IMR-90 (cell line): ENCODE measurements around the gene NEMF. TPM values are rescaled to one million over a fixed set of nuclear protein-coding genes. Genes with fewer than 3 reads are reported as not detected.
"Not testable (repeated sequence)": the region's sequence is repeated elsewhere in the genome, so short reads cannot be mapped to it uniquely, and the experiment has no call there.

Experiments used
- ATAC-seq: fragments of 200-7000 bp; cut with Tn5 transposase; 2 replicates; pipeline ENCODE4 v1.9.1; 2020; ENCODE audit warnings: low read depth, mild to moderate bottlenecking, moderate library complexity
- BruUV-seq: library from RNA; stranded (reverse); fragments of 400-500 nt; replicated peaks from 2 replicates; lab custom pipeline; 2021; lab: Mats Ljungman, UMichigan
- CTCF ChIA-PET: fragments of 300-600 bp; formaldehyde crosslinking; extraction: SDS; loops from one replicate; lab custom pipeline; 2021; ENCODE audit warnings: antibody characterized with exemption; lab: Yijun Ruan, JAX
- POLR2A ChIA-PET: fragments of 300-600 bp; sonication (Branson Sonifier 250); formaldehyde crosslinking; loops from one replicate; lab custom pipeline; 2022; ENCODE audit warnings: antibody characterized with exemption; ENCODE audit not compliant: unreplicated experiment; lab: Charles Lee
- DNase-seq: peaks from one replicate; pipeline ENCODE4 v3.0.0; 2013
- H2AFZ ChIP-seq: replicated peaks from 2 replicates; pipeline ENCODE3; 2013; ENCODE audit warnings: low read length, mild to moderate bottlenecking; ENCODE audit not compliant: poor library complexity
- H2AK5ac ChIP-seq: 2 replicates; pipeline ENCODE4 v1.6.1; 2013; ENCODE audit warnings: low read depth, low read length, inconsistent platforms
- H2AK9ac ChIP-seq: replicated peaks from 2 replicates; pipeline ENCODE3; 2013; ENCODE audit warnings: mild to moderate bottlenecking, low read depth, low read length, moderate library complexity; ENCODE audit not compliant: poor library complexity
- H2BK120ac ChIP-seq: 2 replicates; pipeline ENCODE4 v1.6.1; 2013; ENCODE audit warnings: low read depth, low read length, inconsistent platforms
- H2BK15ac ChIP-seq: 3 replicates; pipeline ENCODE4 v1.6.1; 2013; ENCODE audit warnings: low read depth, low read length, inconsistent platforms
- H2BK20ac ChIP-seq: 2 replicates; pipeline ENCODE4 v1.6.1; 2013; ENCODE audit warnings: low read depth, mild to moderate bottlenecking, inconsistent platforms, low read length, moderate library complexity
- H2BK5ac ChIP-seq: 2 replicates; pipeline ENCODE4 v1.6.1; 2013; ENCODE audit warnings: mild to moderate bottlenecking, low read depth, low read length, inconsistent platforms; ENCODE audit not compliant: poor library complexity, severe bottlenecking
- H3K14ac ChIP-seq: replicated peaks from 2 replicates; pipeline ENCODE4 v1.6.1; 2013; ENCODE audit warnings: low read depth, low read length, inconsistent platforms
- H3K18ac ChIP-seq: 2 replicates; pipeline ENCODE4 v1.6.1; 2013; ENCODE audit warnings: low read depth, low read length, control low read depth
- H3K23ac ChIP-seq: 2 replicates; pipeline ENCODE4 v1.6.1; 2013; ENCODE audit warnings: low read depth, low read length, inconsistent platforms
- H3K27ac ChIP-seq: 2 replicates; pipeline ENCODE4 v1.5.1; 2013; ENCODE audit warnings: mild to moderate bottlenecking, control low read depth, low read length; ENCODE audit not compliant: insufficient read depth
- H3K27me3 ChIP-seq: 2 replicates; pipeline ENCODE4 v1.6.1; 2013; ENCODE audit warnings: low read length; ENCODE audit not compliant: control insufficient read depth, insufficient read depth
- H3K36me3 ChIP-seq: 2 replicates; pipeline ENCODE4 v1.6.1; 2013; ENCODE audit warnings: low read length, mixed read lengths; ENCODE audit not compliant: control insufficient read depth, insufficient read depth
- H3K4ac ChIP-seq: 2 replicates; pipeline ENCODE4 v1.6.1; 2013; ENCODE audit warnings: low read depth, low read length, inconsistent platforms
- H3K4me1 ChIP-seq: 2 replicates; pipeline ENCODE4 v1.6.1; 2013; ENCODE audit warnings: low read length, mixed read lengths; ENCODE audit not compliant: control insufficient read depth, insufficient read depth
- H3K4me2 ChIP-seq: 2 replicates; pipeline ENCODE4 v1.6.1; 2013; ENCODE audit warnings: low read depth, mild to moderate bottlenecking, control low read depth, low read length, moderate library complexity
- H3K4me3 ChIP-seq: 2 replicates; pipeline ENCODE4 v1.5.1; 2013; ENCODE audit warnings: low read depth, mild to moderate bottlenecking, control low read depth, low read length, moderate library complexity; ENCODE audit not compliant: insufficient read depth
- H3K56ac ChIP-seq: 2 replicates; pipeline ENCODE4 v1.6.1; 2013; ENCODE audit warnings: low read length, inconsistent platforms; ENCODE audit not compliant: insufficient read depth; ENCODE audit errors: extremely low read depth
- H3K79me1 ChIP-seq, 2 experiments: 2 replicates each; pipeline ENCODE4 v1.6.1; 2013; ENCODE audit warnings: low read length in 2 of 2, inconsistent platforms in 1 of 2, low read depth in 1 of 2
- H3K9ac ChIP-seq: 2 replicates; pipeline ENCODE4 v1.6.1; 2013; ENCODE audit warnings: low read depth, low read length, control low read depth
- H3K9me1 ChIP-seq: 2 replicates; pipeline ENCODE4 v1.6.1; 2013; ENCODE audit warnings: low read length, inconsistent platforms; ENCODE audit not compliant: insufficient read depth
- H3K9me3 ChIP-seq: 2 replicates; pipeline ENCODE4 v1.6.1; 2013; ENCODE audit warnings: low read length; ENCODE audit not compliant: control insufficient read depth, insufficient read depth
- H4K20me1 ChIP-seq: 2 replicates; pipeline ENCODE4 v1.6.1; 2013; ENCODE audit warnings: low read length, inconsistent platforms; ENCODE audit not compliant: insufficient read depth
- H4K5ac ChIP-seq: 2 replicates; pipeline ENCODE4 v1.6.1; 2013; ENCODE audit warnings: mild to moderate bottlenecking, low read depth, low read length, control low read depth
- H4K8ac ChIP-seq, 2 experiments: 2 replicates each; pipeline ENCODE4 v1.6.1; 2013; ENCODE audit warnings: low read depth in 2 of 2, low read length in 2 of 2, control low read depth in 1 of 2, inconsistent platforms in 1 of 2
- H4K91ac ChIP-seq: 2 replicates; pipeline ENCODE4 v1.6.1; 2013; ENCODE audit warnings: low read depth, low read length, inconsistent platforms; ENCODE audit not compliant: insufficient read depth
- BHLHE40 ChIP-seq: fragments of 150-350 bp; IDR thresholded peaks from 2 replicates; pipeline ENCODE4 v1.6.1; 2016; ENCODE audit warnings: mild to moderate bottlenecking, low read depth, low read length
- CEBPB ChIP-seq: IDR thresholded peaks from 2 replicates; pipeline ENCODE4 v1.6.1; 2012; ENCODE audit warnings: low read depth, low read length, improper control_type of control experiment
- MXI1 ChIP-seq: IDR thresholded peaks from 2 replicates; pipeline ENCODE4 v1.6.1; 2012; ENCODE audit warnings: low read depth, mild to moderate bottlenecking, low read length, moderate library complexity, borderline replicate concordance
- NFE2L2 ChIP-seq: fragments of 150-350 bp; IDR thresholded peaks from 2 replicates; pipeline ENCODE4 v1.6.1; 2016; ENCODE audit warnings: low read depth, mild to moderate bottlenecking, low read length
- RAD21 ChIP-seq: IDR thresholded peaks from 2 replicates; pipeline ENCODE4 v1.6.1; 2012; ENCODE audit warnings: low read length, improper control_type of control experiment
- RCOR1 ChIP-seq: IDR thresholded peaks from 2 replicates; pipeline ENCODE4 v1.6.1; 2012; ENCODE audit warnings: mild to moderate bottlenecking, low read length, improper control_type of control experiment; ENCODE audit not compliant: insufficient replicate concordance
- RFX5 ChIP-seq: IDR thresholded peaks from 2 replicates; pipeline ENCODE4 v1.8.0; 2012; ENCODE audit warnings: low read depth, mild to moderate bottlenecking, low read length, moderate library complexity
- WGBS, 2 experiments: methylation state at CpG; one replicate each; pipeline versions ENCODE4 v1.1.5 to v1.1.7; 2013; ENCODE audit warnings: missing lambda C conversion rate in 2 of 2; ENCODE audit not compliant: insufficient read length in 1 of 2; ENCODE audit errors: extremely low coverage in 2 of 2; 5-methylcytosine and 5-hydroxymethylcytosine counted together
- dilution Hi-C: fragments of 300-500 bp; cut with HindIII; formaldehyde crosslinking; loops from one replicate; pipeline ENCODE4 v1.14.3; 2018; ENCODE audit warnings: low sequenced_read_pairs; ENCODE audit not compliant: unreplicated experiment
- in situ Hi-C: fragments of 300-500 bp; cut with MboI; formaldehyde crosslinking; loops from 3 replicates; pipeline ENCODE4 v1.14.3; 2019; ENCODE audit warnings: low sequenced_read_pairs, inconsistent platforms, mixed read lengths
- intact Hi-C: fragments of 100-400 bp; cut with micrococcal nuclease; formaldehyde crosslinking; loops from 2 replicates; pipeline ENCODE4 v1.10.0; 2022
- polyA plus RNA-seq, 3 experiments: library from polyadenylated mRNA; depleted of rRNA; stranded (reverse); fragments of >200 nt; gene quantifications; 2 replicates each; pipeline ENCODE4 v1.2.3, GENCODE V29; 2012; ENCODE audit warnings: low replicate concordance in 1 of 3
- total RNA-seq: library from RNA; depleted of rRNA; stranded (reverse); fragments of >200 nt; gene quantifications from 2 replicates; pipeline ENCODE4 v1.2.3, GENCODE V29; 2012
- TF ChIP-seq, protein P1 (sequence below): fragments of 150-350 bp; IDR thresholded peaks from 2 replicates; pipeline ENCODE4 v1.6.1; 2017; ENCODE audit warnings: mild to moderate bottlenecking, antibody characterized with exemption, low read length, low read depth

The NEMF gene
- total and polyA plus RNA-seq, 2 of the 4 experiments (the other 2 are of a cell fraction): 19.5 to 30.5 TPM

- no peak overlapping the region for H3K4ac ChIP-seq
- no peak overlapping the region for H2BK120ac ChIP-seq
- no peak overlapping the region for H3K4me3 ChIP-seq
- no peak overlapping the region for H4K5ac ChIP-seq
- H2AFZ ChIP-seq: no peak overlapping the region
- no peaks in the 10 kb centered on the region for H3K4me1 ChIP-seq
- H2AK5ac ChIP-seq: no peak overlapping the region
- H4K91ac ChIP-seq: no peak overlapping the region
- no peaks in the 10 kb centered on the region for H3K27me3 ChIP-seq
- BruUV-seq: no TSS peak
- H3K9me3 ChIP-seq: no peaks in the 10 kb centered on the region
- no peak overlapping the region for H3K56ac ChIP-seq
- no peak overlapping the region for H3K4me2 ChIP-seq
- ChIA-PET CTCF (no interaction called here), POLR2A (no interaction called here)
- no peak overlapping the region for H3K23ac ChIP-seq
- no peak overlapping the region for H2BK5ac ChIP-seq
- no peak for TF ChIP-seq BHLHE40
- TF ChIP-seq, protein P1, sequence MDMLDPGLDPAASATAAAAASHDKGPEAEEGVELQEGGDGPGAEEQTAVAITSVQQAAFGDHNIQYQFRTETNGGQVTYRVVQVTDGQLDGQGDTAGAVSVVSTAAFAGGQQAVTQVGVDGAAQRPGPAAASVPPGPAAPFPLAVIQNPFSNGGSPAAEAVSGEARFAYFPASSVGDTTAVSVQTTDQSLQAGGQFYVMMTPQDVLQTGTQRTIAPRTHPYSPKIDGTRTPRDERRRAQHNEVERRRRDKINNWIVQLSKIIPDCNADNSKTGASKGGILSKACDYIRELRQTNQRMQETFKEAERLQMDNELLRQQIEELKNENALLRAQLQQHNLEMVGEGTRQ: no peak
- no peak for TF ChIP-seq MXI1
- no peak for TF ChIP-seq RCOR1
- no peak for TF ChIP-seq RFX5
- TF ChIP-seq CEBPB: no peak
- no peak for TF ChIP-seq RAD21
- no peak for TF ChIP-seq NFE2L2
- no peak overlapping the region for H3K9ac ChIP-seq
- H4K20me1 ChIP-seq: no peaks in the 10 kb centered on the region
- H3K79me1 ChIP-seq: no peaks in the 10 kb centered on the region
- dilution Hi-C loops: no loop called here
- DNase-seq (peak; percentile 50), ATAC-seq (peak; percentile 94)
- H2BK20ac ChIP-seq: no peak overlapping the region
- H3K18ac ChIP-seq: no peak overlapping the region
- no peaks in the 10 kb centered on the region for H3K36me3 ChIP-seq
- H2BK15ac ChIP-seq: no peak overlapping the region
- no peak overlapping the region for H3K14ac ChIP-seq
- WGBS, 2 experiments: 0% methylated on average over 1 of the region's 5 CpGs; no CpG with 5 or more reads in 1 of the 2 experiments
- no peak overlapping the region for H3K27ac ChIP-seq
- no peaks in the 10 kb centered on the region for H3K9me1 ChIP-seq
- intact Hi-C loops: no loop called here
- in situ Hi-C loops: loop anchor here (25.0 kb wide), 1 partner anchor 292 kb away; no protein-coding TSS in a partner anchor
- H4K8ac ChIP-seq: no peak overlapping the region
- no peak overlapping the region for H2AK9ac ChIP-seq
Observed at GRCh38 chr14:49754570-49755097, 98.0 kb downstream of the NEMF start.

GRCh38 chr14:49746476-49746875 lies 106.1 kb downstream of the NEMF start:
- intact Hi-C loops, H3K27me3 ChIP-seq, H3K27ac ChIP-seq, H4K5ac ChIP-seq, H2BK20ac ChIP-seq, H4K8ac ChIP-seq, H2BK15ac ChIP-seq, H3K18ac ChIP-seq, DNase-seq, H3K9me3 ChIP-seq, POLR2A ChIA-PET, H3K36me3 ChIP-seq, H3K4me3 ChIP-seq, H4K91ac ChIP-seq, in situ Hi-C loops, H3K9ac ChIP-seq, H3K4me2 ChIP-seq, H3K23ac ChIP-seq, H2AFZ ChIP-seq, H2BK5ac ChIP-seq, BruUV-seq, H2AK9ac ChIP-seq, H3K4ac ChIP-seq, H2AK5ac ChIP-seq, CTCF ChIA-PET, ATAC-seq, H4K20me1 ChIP-seq, H3K4me1 ChIP-seq, H3K79me1 ChIP-seq, H3K56ac ChIP-seq, H3K9me1 ChIP-seq, H3K14ac ChIP-seq, dilution Hi-C loops, H2BK120ac ChIP-seq: not testable (repeated sequence)
